KG1 (cell line): Measurements from ENCODE around the gene CLCN6.
A peak's percentile ranks its signal among the peaks of the same experiment; 100 is the strongest.

Experiments used
- DNase-seq: peaks from one replicate; lab custom pipeline; 2025; lab: John Stamatoyannopoulos, UW

Gene CLCN6

GRCh38 chr1:11779715-11780379, 26.1 kb upstream of the CLCN6 start:
- no peak for DNase-seq

DNA sequence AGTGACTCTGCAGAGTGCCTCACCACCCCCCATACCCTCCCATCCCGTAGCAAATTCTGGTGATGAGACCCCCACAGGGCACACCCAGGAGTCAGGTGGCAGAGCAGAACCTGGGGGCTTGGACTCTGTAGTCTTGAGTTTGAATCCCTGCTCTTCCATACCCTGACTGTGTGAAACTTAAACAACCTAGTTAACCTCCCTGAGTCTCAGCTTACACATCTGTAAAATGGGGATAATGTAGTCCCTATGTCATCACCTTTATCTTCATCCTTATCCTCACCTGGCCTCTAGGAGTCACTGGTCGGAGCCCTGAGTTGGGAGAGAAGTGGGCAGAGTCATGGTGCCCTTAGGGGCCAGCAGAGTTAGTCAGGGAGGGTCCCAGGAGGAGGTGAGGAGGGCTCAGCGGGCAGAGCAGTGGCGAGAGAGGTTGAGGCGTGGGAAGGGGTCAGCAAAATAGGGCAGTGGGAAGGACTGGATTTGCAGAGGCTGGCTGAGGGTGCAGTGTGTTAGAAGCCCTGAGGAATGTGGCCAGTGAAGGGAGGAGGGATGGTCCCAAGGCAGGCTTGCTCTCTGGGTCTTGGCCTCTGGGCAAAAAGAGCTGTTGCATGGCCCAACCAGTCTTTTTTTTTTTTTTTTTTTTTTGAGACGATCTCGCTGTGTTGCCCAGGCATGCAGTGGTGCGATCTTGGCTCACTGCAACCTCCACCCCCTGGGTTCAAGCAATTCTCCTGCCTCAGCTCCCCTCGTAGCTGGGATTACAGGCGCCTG, 25.4 kb upstream of the CLCN6 start:
- no peak for DNase-seq

- no peak for DNase-seq
Observed at GRCh38 chr1:11781297-11781696, 24.7 kb upstream of the CLCN6 start.

GRCh38 chr1:11782127-11782708, 23.8 kb upstream of the CLCN6 start:
- no peak for DNase-seq

GRCh38 chr1:11783556-11783955, 22.4 kb upstream of the CLCN6 start:
- no peak for DNase-seq

DNA sequence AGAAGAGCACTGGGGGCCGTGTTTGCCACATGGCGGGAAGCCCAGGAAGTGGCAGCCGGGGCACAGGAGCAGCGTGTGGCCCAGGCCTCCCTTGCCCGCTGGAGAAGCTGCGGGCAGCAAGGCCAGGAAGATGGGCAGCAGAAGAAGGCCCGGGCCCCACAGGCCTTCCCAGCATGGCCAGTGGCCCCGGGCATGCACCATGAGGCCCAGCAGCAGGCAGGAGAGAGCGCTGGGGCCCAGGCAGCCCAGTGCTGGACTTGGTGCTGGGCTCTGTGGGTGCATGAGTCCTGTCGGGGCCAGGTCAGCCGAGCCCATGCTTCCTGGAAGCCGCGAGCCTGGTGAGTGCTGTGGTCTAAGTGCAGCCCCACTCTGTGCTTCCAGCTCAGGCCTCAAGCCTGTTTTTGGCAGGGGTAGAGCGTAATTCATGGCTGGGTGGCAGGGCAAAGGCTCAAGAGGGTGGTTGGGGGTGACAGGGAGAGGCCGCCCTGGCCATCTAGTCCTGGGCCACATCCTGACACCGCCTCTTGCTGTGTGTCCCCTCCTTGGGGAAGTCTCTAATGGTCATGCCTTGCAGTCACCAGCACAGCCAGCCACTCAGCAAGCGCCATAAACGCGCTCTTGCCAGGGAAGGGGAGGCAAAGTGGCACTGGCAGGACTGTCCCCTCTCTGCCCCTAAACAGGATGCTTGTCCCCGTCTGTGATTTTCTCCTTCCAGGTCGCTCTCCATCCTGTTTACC, 21.6 kb upstream of the CLCN6 start:
- DNase-seq = no peak

- peak; percentile 3 for DNase-seq
Observed at GRCh38 chr1:11784993-11785769, 20.8 kb upstream of the CLCN6 start.

DNA sequence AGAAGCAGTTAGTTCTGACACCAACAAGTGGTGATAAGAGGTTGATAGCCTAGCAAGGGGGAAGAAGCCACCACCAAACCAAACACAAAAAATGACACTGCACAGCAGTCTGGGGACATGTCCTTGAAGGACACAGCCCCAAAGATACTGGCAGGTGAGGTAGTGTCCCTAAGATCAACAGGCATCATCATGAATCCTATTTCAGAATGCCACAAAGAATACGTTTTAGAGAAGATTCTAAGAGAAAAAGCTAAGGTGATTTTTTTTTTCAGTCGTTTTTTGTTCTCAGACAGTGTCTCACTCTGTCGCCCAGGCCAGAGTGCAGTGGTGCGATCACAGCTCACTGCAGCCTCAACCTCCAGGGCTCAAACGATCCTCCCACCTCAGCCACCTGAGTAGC, 19.8 kb upstream of the CLCN6 start:
- no peak for DNase-seq

DNA sequence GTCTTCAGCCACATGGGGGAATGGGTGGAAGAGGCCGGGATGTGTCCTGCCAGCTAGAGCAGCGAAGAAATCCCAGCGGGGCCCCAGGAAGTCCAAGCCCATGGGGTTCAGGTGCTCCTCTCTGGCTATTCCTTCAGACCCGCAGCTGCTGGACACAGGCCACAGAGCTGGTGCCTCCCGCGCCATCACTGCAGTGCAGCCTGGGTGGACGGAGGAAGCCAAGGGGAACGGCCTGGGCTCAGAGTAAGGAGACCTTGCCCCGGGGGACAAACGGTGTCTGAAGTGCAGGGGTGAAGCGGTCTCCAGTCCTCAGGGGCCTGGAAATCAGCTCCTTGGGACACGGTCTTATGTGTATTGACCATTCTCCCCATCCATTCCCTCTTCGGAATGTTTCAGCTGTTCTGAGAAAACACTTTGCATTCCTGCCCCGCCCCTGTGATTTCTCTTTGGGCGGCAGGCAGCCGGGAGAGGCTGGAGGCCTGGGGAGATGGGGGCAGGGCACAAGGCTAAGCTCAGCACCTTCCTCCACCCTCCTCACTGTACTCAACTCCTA, 18.7 kb upstream of the CLCN6 start:
- DNase-seq = no peak

- no peak for DNase-seq
Observed at GRCh38 chr1:11787804-11788436, 18.1 kb upstream of the CLCN6 start.

DNA sequence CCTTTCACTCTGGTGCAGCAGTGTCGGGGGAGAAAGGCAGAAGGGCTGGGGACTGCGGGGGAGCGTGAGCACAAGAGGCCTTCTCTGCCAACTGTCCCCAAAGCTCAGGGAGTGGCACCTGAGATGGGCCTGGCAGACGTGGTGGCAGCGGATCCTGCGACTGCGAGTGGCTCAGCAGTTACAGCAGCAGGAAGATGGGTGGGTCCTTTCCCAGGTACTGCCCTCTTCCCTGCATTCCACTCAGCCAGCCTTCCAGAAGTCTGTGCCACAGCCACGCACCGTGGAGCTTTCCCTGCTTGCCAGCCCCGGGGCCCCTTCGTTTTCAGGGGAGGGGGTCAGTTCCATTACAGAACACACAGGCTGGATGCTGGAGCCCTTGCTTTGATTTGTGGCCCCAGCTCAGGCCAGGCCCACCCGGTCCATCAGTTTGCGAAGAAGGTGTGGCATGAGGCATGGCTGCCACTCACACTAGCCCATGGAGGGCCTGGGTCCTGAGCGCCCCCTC, 17.4 kb upstream of the CLCN6 start:
- no peak for DNase-seq

DNA sequence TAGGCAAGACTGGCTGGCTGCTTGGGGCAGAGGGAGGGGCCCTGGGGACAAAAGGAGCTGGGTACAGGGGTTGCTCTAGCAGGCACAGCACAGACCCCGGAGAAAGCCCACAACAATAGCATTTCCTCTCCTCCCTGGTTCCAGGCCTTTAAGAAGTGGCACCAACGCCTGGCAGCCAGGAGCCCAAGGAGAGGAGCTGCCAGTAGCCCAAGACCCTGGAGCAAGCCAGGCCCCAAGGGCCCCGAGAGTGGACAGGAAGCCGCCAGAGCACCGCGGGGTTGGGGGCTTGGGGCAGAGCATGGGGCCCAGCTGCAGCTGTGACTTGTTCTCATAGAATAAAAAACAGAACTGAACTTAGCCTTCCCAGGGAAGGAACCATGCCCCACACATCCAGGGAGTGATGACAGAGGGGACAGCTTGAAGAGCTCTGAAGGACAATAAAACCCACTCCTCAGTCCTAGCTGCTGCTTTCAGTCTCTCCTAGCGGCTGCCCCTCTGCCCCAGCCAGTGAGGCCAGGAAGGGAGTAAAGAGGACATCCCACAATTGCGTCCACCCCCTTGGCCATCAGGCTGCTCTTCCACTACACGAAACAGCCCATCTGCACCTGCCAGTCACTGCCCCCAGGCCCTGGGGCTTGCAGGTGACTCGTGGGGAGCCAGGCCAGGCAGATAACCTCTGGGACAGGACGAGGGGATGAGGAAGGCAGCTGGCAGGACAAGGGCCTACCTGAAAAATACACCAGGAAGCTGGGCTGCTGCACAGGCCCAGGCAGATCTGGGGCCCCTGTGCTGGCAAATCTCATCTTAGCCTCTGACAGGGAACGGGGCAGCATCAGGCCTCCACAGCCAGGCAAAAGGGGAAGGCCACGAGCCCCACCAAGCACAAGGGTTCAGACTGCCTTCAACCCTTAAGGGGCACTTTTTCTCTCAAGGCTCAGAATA, 16.6 kb upstream of the CLCN6 start:
- DNase-seq = no peak

DNA sequence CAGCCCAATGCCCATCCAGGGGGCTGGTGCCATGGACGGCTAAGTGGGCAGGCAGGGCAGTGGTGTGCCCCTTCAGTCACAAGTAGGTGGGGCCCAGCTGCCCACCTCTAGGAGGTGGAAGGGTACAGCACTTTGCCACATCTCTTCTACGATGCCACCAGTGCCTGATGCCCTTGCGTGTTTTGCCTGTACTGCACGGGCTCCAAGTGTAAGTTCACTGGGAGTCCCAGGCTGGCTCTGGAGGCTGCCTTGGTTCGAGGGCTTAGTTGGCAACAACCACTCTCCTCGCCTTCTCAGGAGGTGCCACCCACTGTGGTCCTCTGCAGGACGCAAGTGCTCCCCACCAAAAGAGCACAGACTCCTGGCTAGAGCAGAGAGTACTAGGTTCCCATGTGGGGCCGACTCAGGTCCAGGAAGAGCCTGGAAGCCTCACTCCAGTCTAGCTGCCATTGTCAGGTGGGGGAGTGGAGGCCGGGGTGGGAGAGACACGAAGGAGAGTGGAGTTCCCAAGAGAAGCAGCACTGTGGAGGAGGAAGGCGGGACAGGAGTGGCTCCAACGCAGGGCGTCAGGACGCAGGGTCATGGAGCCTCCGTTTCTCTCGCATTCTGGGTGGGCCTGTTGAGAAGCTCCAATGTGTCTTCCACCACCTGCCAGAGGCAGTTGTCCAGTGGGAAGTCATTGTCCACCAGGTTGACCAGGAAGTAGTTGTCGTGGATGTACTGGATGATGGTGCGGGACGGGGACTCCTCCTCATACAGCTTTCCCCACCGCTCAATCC, 15.7 kb upstream of the CLCN6 start:
- no peak for DNase-seq

DNA sequence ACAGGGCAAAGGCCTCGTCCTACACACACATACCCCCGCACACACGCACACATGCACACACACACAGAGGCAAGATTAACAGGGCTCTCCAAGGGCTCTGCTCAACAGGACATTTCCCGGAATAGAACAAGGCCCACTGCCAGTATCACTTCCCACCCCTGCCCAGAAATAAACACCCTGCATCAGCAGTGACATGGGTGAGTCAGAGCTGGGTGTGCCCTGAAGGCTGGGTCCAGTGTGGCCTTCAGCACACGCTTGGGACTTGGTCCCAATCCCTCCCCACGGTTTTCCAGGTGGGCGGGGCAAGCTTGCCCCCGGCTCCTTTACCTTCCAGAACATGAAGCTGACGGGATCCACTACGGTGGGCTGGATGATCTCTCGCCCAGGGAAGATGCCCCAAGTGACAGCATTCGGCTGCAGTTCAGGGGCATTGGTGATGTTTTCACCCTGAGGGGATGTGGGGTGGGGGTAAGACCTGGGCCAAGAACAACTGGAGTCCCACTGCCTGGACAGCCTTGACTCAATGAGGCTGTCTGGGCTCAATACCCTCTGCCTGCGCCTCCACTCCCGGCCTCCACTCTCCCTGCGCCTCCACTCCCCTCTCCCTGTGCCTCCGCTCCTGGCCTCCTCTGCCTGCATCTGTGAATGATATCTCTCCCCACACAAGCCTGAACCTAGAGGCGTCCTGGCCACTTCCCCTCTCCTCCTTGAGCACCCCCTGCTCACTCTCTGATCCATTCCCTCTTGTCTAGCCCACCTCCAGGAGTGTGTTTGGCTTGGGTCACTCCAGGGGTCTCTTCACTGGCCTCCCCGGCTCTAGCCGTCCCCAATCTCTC, 14.9 kb upstream of the CLCN6 start:
- no peak for DNase-seq

DNA sequence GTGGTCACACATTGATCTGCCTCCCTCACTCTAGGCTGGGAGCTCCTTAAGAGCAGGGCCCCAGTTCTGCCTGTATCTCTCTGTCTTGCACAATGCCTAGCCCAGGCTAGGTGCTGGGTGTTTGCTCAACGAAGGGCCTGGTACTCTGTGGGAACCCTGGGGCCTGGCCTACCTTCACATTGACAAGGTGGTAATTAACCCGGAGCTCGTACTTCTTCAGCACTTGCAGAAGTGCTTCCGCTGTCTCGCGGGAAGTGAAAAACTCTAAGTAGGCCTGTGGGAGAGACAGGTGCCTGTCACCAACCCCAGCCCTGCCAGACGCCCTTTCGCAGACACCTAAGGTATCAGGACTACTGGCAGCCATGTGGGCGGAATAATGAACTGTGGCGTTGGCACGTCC, 13.9 kb upstream of the CLCN6 start:
- DNase-seq = no peak

DNA sequence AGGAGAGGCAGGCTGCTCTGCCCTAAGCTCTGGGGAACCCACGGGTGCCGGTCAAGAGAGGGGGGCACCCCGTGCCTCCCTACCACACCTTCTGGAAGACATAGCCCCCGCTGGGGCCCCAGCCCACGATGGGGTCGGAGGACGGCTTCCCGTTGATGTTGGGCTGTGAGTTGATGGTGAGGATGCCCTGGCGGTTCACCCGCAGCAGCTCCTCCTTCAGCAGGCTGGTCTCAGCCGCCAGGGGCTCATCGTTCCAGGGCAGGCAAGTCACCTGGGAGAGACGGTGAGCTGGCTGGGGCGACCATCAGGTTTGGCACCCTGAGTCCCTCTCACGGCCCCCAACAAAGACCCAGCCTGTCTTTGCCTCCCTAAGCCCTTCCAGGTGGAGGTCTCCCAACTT, 12.2 kb upstream of the CLCN6 start:
- no peak for DNase-seq

- no peak for DNase-seq
Observed at GRCh38 chr1:11794446-11795237, 11.3 kb upstream of the CLCN6 start.
